GM18867 (cell line): ENCODE data around the gene AKT2.
"Not testable (repeated sequence)": the region's sequence is repeated elsewhere in the genome, so short reads cannot be mapped to it uniquely, and the experiment has no call there.

Experiments used
- ATAC-seq: cut with Tn5 transposase; IDR thresholded peaks from one replicate; pipeline ENCODE4 v1.9.1; 2021; ENCODE audit warnings: mild to moderate bottlenecking, moderate library complexity; ENCODE audit not compliant: unreplicated experiment

The AKT2 gene

GRCh38 chr19:40221858-40222619 is 63.1 kb downstream of the AKT2 start:
- peak; percentile 67 for ATAC-seq

DNA sequence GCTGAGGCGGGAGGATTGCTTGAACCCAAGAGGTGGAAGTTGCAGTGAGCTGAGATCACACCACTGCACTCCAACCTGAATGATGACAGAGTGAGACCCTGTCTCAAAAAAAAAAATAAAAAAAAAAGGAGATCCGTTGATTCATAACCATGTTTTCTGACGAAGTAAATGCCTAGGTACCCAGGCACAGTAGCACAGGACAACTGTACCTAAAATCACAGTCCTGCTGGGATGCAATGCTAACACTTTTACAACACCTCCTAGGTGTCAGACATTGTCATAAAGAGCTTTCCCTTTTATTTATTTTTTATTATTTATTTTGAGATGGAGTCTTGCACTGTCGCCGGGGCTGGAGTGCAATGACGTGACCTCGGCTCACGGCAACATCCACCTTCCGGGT is 64.5 kb downstream of the AKT2 start:
- no peak for ATAC-seq

DNA sequence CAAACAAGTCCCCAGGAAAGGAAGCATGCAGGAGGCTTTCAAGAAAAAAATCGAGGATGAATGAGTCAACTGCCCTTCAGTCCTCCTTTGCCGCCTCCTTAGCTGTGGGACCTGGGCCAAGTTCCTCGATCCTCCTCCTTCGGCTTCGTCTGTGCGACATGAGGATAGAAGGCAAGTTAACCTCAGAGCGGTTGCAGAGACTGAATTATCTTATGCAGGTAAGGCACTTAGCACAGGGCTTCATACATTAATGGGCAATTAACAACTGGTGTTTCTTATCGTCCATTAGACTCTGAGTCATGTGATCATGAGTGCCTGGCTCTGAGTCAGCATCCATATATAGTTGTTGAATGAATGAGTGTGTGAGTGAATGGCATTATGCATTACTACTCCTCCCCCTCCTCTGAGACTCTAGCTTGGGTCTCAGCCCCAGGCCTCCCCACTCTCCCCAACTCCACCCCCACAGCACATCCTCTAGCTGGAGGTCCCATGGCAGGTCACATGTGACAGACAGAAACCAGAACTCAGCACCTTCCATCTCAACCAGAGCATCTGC is 65.3 kb downstream of the AKT2 start:
- ATAC-seq = no peak

DNA sequence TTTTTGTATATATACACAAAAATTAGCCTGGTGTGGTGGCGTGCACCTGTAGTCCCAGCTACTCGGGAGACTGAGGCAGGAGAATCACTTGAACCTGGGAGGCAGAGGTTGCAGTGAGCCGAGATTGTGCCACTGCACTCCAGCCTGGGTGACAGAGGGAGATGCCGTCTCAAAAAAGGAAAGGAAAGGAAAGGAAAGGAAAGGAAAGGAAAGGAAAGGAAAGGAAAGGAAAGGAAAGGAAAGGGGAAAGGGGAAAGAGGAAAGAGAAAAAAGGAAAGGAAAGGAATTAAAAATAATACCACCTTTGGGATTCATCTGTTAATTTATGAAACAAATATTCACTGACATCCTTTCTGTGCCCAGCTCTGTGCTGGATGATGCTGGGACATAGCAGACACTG is 66.1 kb downstream of the AKT2 start:
- ATAC-seq = not testable (repeated sequence)

- no peak for ATAC-seq
Measured at GRCh38 chr19:40217934-40218890, 66.9 kb downstream of the AKT2 start, which contains the start of gene TTC9B. Gene TTC9B (minus strand): TSS chr19:40218384. CDS start chr19:40218381, 3 bp downstream.

GRCh38 chr19:40217027-40217810 is 67.9 kb downstream of the AKT2 start:
- ATAC-seq = no peak

DNA sequence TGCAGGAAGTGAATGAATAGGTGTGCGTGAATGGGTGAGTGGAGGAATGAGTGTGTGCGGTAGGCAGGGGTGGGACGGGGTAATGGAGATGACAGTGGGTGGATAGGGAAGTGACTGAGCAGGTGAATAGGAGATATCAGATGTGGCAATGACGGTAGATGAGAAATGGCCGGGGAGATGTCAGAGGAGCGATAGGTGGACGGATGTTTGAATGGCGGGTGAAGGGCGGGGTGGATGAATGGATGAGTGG is 68.4 kb downstream of the AKT2 start:
- no peak for ATAC-seq

- no peak for ATAC-seq
Measured at GRCh38 chr19:40216013-40216776, 69.0 kb downstream of the AKT2 start.

DNA sequence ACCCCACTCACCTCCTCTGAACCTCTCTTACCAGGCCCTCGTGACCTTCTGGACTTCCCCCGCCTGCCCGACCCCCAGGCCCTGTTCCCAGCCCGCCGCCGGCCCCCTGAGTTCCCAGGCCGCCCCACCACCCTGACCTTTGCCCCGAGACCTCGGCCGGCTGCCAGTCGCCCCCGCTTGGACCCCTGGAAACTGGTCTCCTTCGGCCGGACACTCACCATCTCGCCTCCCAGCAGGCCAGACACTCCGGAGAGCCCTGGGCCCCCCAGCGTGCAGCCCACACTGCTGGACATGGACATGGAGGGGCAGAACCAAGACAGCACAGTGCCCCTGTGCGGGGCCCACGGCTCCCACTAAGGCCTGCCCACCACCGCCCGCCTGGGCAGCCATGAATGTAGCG is 70.2 kb downstream of the AKT2 start:
- ATAC-seq = no peak

- ATAC-seq = no peak
Measured at GRCh38 chr19:40213882-40214570, 71.1 kb downstream of the AKT2 start.

GRCh38 chr19:40213251-40213829 is 71.8 kb downstream of the AKT2 start:
- ATAC-seq = no peak

DNA sequence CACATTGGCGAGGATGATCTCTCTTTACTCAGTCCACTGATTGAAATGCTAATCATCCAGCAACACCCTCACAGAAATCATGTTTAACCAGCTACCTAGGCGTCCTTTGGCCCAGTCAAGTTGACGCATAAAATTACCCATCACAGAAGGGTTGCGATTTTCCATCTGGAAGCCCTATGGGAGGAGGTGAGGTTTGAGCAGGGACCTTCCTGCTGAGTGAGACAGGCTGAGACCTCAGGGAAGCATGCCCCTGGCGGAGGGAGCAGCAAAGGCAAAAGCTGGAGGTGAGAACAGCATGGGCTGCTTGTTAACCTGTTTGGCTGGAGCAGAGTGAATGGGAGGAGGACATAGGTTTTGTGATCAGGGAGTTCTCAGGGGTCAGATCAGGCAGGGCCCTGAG is 74.3 kb downstream of the AKT2 start:
- no peak for ATAC-seq

GRCh38 chr19:40208602-40209001 is 76.5 kb downstream of the AKT2 start:
- ATAC-seq = no peak

GRCh38 chr19:40205760-40206159 is 79.4 kb downstream of the AKT2 start:
- no peak for ATAC-seq

DNA sequence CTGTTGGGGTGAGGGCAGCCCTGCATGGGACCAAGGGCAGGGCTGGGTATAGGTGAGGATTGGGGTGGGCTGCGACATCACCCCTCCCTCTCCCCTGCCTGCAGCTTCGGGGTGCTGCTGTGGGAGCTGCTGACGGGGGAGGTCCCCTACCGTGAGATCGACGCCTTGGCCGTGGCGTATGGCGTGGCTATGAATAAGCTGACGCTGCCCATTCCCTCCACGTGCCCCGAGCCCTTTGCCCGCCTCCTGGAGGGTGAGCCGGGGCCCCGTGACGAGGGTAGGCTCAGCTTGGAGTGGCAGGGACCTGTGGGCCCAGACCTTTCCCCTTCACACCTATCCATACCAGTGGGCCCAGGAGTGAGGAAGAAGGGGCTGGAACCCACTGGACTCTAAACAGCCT is 80.8 kb downstream of the AKT2 start:
- ATAC-seq = no peak

DNA sequence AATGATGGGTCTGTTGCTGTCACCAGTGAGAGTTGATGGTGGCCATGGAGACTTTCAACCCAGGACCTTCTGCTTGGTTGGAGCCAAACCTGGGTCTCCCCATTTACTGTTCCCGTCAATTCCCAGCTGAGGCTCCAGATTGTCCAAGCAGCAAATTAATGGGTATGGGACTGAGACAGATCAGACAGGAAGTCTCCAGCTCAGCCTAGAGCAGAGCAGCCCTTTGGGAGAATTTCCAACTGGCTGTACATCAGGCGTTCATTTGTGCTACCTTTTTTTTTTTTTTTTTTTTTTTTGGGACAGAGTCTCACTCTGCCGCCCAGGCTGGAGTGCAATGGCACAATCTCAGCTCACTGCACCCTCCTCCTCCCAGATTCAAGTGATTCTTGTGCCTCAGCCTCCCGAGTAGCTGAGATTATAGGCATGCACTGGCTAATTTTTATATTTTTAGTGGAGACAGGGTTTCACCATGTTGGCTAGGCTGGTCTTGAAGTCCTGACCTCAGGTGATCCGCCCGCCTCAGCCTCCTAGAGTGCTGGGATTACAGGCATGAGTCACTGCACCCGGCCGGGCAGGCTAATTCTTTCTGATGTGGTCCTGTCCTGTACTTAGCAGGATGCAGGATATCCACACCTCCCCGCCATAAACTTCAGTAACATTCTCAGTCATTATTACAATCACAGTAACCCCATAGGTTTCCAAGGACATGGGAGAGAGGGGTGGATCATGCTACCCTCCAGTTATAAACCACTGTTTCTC is 84.6 kb downstream of the AKT2 start:
- ATAC-seq = no peak

GRCh38 chr19:40198272-40198990 is 86.7 kb downstream of the AKT2 start:
- no peak for ATAC-seq

DNA sequence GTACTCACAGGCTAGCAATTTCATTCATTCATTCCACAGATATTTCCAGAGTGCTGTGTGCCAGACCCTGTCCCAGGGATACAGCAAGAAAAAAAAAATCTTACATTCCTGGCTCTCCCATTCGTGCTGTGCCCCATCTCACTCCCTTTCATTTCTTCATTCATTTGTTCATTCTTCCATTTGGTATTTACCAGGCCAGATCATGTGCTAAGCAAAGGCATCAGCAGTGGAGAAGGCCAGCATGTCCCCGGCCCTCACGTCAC is 91.6 kb downstream of the AKT2 start:
- no peak for ATAC-seq
